ENCODE measurements around the gene ZNF660.

Gene ZNF660

GRCh38 chr3:44628716-44629115 lies 44.0 kb downstream of the ZNF660 start:
- peaks cover 9% of the 10 kb centered on the region; the same call in 1 of the 2 replicates for H3K36me3 ChIP-seq (ENCODE audit: low read length)
- H3K9ac ChIP-seq (ENCODE audit: low read length), result no peak overlapping the region
- H3K4me2 ChIP-seq (ENCODE audit: low read depth, low read length, poor library complexity, severe bottlenecking), result no peak overlapping the region
- no peak overlapping the region for H2AFZ ChIP-seq (ENCODE audit: low read depth, low read length, severe bottlenecking)
- no peaks in the 10 kb centered on the region for H3K9me3 ChIP-seq (ENCODE audit: insufficient read depth, low read length)
- H3F3A ChIP-seq (ENCODE audit: insufficient read depth), result no peaks in the 10 kb centered on the region
- TF ChIP-seq EZH2phosphoT487 (conservative IDR thresholded peaks at IDR 0.05; ENCODE audit: low read length), result no peak
- H3K27ac ChIP-seq (ENCODE audit: low read depth, low read length), result no peak overlapping the region
- H4K20me1 ChIP-seq (ENCODE audit: low read depth, low read length), result no peaks in the 10 kb centered on the region
- no peak overlapping the region for H3K4me3 ChIP-seq (ENCODE audit: insufficient read depth, low read length, poor library complexity, severe bottlenecking)
- H3K27me3 ChIP-seq (ENCODE audit: low read length), result no peaks in the 10 kb centered on the region
- no peaks in the 10 kb centered on the region for H3K9me2 ChIP-seq (replicated peaks; ENCODE audit: insufficient read depth, low read length)
- H3K79me2 ChIP-seq (ENCODE audit: insufficient read depth, low read length), result peaks cover 31% of the 10 kb centered on the region

- Histone ChIP-seq H4K20me1 (ENCODE audit: low read depth, low read length) (no peaks in the 10 kb centered on the region), H2AFZ (ENCODE audit: low read depth, low read length, severe bottlenecking) (no peak overlapping the region), H3K79me2 (ENCODE audit: insufficient read depth, low read length) (peaks cover 13% of the 10 kb centered on the region), H3K36me3 (ENCODE audit: low read length) (peaks cover 17% of the 10 kb centered on the region; the same call in 1 of the 2 replicates), H3K9me3 (ENCODE audit: insufficient read depth, low read length) (no peaks in the 10 kb centered on the region), H3F3A (ENCODE audit: insufficient read depth) (no peaks in the 10 kb centered on the region), H3K9ac (ENCODE audit: low read length) (no peak overlapping the region), H3K27ac (ENCODE audit: low read depth, low read length) (no peak overlapping the region), H3K9me2 (replicated peaks; ENCODE audit: insufficient read depth, low read length) (no peaks in the 10 kb centered on the region), H3K4me2 (ENCODE audit: low read depth, low read length, poor library complexity, severe bottlenecking) (no peak overlapping the region), H3K27me3 (ENCODE audit: low read length) (no peaks in the 10 kb centered on the region), H3K4me3 (ENCODE audit: insufficient read depth, low read length, poor library complexity, severe bottlenecking) (no peak overlapping the region)
- TF ChIP-seq CTCF (IDR thresholded peaks at IDR 0.05; ENCODE audit: insufficient read depth, low read length, poor library complexity, severe bottlenecking), result no peak
- no peak for TF ChIP-seq EZH2phosphoT487 (conservative IDR thresholded peaks at IDR 0.05; ENCODE audit: low read length)
Observed at GRCh38 chr3:44632193-44632592, 47.4 kb downstream of the ZNF660 start.

GRCh38 chr3:44642337-44642736 lies 57.6 kb downstream of the ZNF660 start:
- peaks cover 26% of the 10 kb centered on the region; the same call in 1 of the 2 replicates for H3K9me3 ChIP-seq (ENCODE audit: insufficient read depth, low read length)
- no peak overlapping the region for H2AFZ ChIP-seq (ENCODE audit: low read depth, low read length, severe bottlenecking)
- H3K27ac ChIP-seq (ENCODE audit: low read depth, low read length), result no peak overlapping the region
- TF ChIP-seq EZH2phosphoT487 (conservative IDR thresholded peaks at IDR 0.05; ENCODE audit: low read length) (no peak), CTCF (IDR thresholded peaks at IDR 0.05; ENCODE audit: insufficient read depth, low read length, poor library complexity, severe bottlenecking) (no peak)
- H3K4me2 ChIP-seq (ENCODE audit: low read depth, low read length, poor library complexity, severe bottlenecking), result no peak overlapping the region
- H3K9me2 ChIP-seq (replicated peaks; ENCODE audit: insufficient read depth, low read length), result no peaks in the 10 kb centered on the region
- H3K4me3 ChIP-seq (ENCODE audit: insufficient read depth, low read length, poor library complexity, severe bottlenecking), result no peak overlapping the region
- H3K79me2 ChIP-seq (ENCODE audit: insufficient read depth, low read length), result no peaks in the 10 kb centered on the region
- H4K20me1 ChIP-seq (ENCODE audit: low read depth, low read length), result no peaks in the 10 kb centered on the region
- H3K36me3 ChIP-seq (ENCODE audit: low read length), result peaks cover 44% of the 10 kb centered on the region
- H3K9ac ChIP-seq (ENCODE audit: low read length), result no peak overlapping the region
- H3K27me3 ChIP-seq (ENCODE audit: low read length), result no peaks in the 10 kb centered on the region
- H3F3A ChIP-seq (ENCODE audit: insufficient read depth), result no peaks in the 10 kb centered on the region

- no peaks in the 10 kb centered on the region; the same call in 1 of the 2 replicates for H3K79me2 ChIP-seq (ENCODE audit: insufficient read depth, low read length)
- no peak overlapping the region for H2AFZ ChIP-seq (ENCODE audit: low read depth, low read length, severe bottlenecking)
- H3K9ac ChIP-seq (ENCODE audit: low read length), result no peak overlapping the region
- no peak for TF ChIP-seq CTCF (IDR thresholded peaks at IDR 0.05; ENCODE audit: insufficient read depth, low read length, poor library complexity, severe bottlenecking)
- no peak for TF ChIP-seq EZH2phosphoT487 (conservative IDR thresholded peaks at IDR 0.05; ENCODE audit: low read length)
- H3K36me3 ChIP-seq (ENCODE audit: low read length), result peaks cover 44% of the 10 kb centered on the region
- no peak overlapping the region for H3K27ac ChIP-seq (ENCODE audit: low read depth, low read length)
- no peaks in the 10 kb centered on the region for H3K27me3 ChIP-seq (ENCODE audit: low read length)
- peaks cover 26% of the 10 kb centered on the region; the same call in 1 of the 2 replicates for H3K9me3 ChIP-seq (ENCODE audit: insufficient read depth, low read length)
- H3K4me3 ChIP-seq (ENCODE audit: insufficient read depth, low read length, poor library complexity, severe bottlenecking), result no peak overlapping the region
- H3F3A ChIP-seq (ENCODE audit: insufficient read depth), result no peaks in the 10 kb centered on the region
- no peaks in the 10 kb centered on the region for H3K9me2 ChIP-seq (replicated peaks; ENCODE audit: insufficient read depth, low read length)
- no peak overlapping the region for H3K4me2 ChIP-seq (ENCODE audit: low read depth, low read length, poor library complexity, severe bottlenecking)
- no peaks in the 10 kb centered on the region for H4K20me1 ChIP-seq (ENCODE audit: low read depth, low read length)
Observed at GRCh38 chr3:44643024-44643423, 58.3 kb downstream of the ZNF660 start.

Data from SU-DHL-6 (cell line).